Mammary epithelial cell (primary cell): Measurements from ENCODE around the gene CYSRT1.

ENCODE experiments used
- CTCF ChIP-seq, 2 donors: IDR thresholded peaks in 1 of 2; conservative IDR thresholded peaks in 1 of 2; 2 replicates each; pipeline ENCODE4 v1.5.1; 2011 to 2012; ENCODE audit warnings: inconsistent platforms in 2 of 2, low read length in 2 of 2, mild to moderate bottlenecking in 2 of 2, control low read depth in 1 of 2, low read depth in 1 of 2; ENCODE audit not compliant: insufficient read depth in 1 of 2; ENCODE audit errors: extremely low read depth in 1 of 2
- EZH2 ChIP-seq: IDR thresholded peaks from 2 replicates; pipeline ENCODE4 v1.6.1; 2012; ENCODE audit warnings: low read length, inconsistent platforms, borderline replicate concordance

- TF ChIP-seq CTCF (conservative IDR thresholded peaks at IDR 0.05 in 1 of 2, IDR thresholded peaks at IDR 0.05 in 1 of 2; ENCODE audit: extremely low read depth in 1 of 2, insufficient read depth in 1 of 2, low read depth in 1 of 2, low read length in 2 of 2) (no peak), EZH2 (no peak)
Observed at GRCh38 chr9:137183980-137184595, 40.9 kb upstream of the CYSRT1 start.
